Tibial nerve (tissue), 3 donors: Measurements from ENCODE around the gene TP63.

ENCODE experiments used
- CTCF ChIP-seq, 5 experiments: fragments of 200-600 bp in 3 of 5; fragments of 450-650 bp in 2 of 5; sonication (generic) in 3 of 5; IDR thresholded peaks; one replicate each; pipeline ENCODE4 v1.5.1; 2016 to 2019; ENCODE audit warnings: antibody characterized with exemption in 5 of 5, mild to moderate bottlenecking in 3 of 5, moderate library complexity in 2 of 5
- POLR2A ChIP-seq, 2 donors: fragments of 450-650 bp; IDR thresholded peaks; one replicate each; pipeline ENCODE4 v1.6.1; 2017; ENCODE audit warnings: antibody characterized with exemption in 2 of 2, mild to moderate bottlenecking in 2 of 2, moderate library complexity in 2 of 2

GRCh38 chr3:189655617-189656016, 24.4 kb downstream of the TP63 start:
- no peak for TF ChIP-seq POLR2A (IDR thresholded peaks at IDR 0.05)
- TF ChIP-seq CTCF (IDR thresholded peaks at IDR 0.05), result no peak
